HG03558 (cell line): Measurements from ENCODE around the gene SLC44A4.
A peak's percentile ranks its signal among the peaks of the same experiment; 100 is the strongest.
"Not testable (repeated sequence)": the region's sequence is repeated elsewhere in the genome, so short reads cannot be mapped to it uniquely, and the experiment has no call there.

ENCODE experiments used
- ATAC-seq: cut with Tn5 transposase; IDR thresholded peaks from one replicate; pipeline ENCODE4 v1.9.1; 2021; ENCODE audit warnings: moderate number of reproducible peaks; ENCODE audit not compliant: unreplicated experiment; ENCODE audit errors: extremely low read depth

The SLC44A4 gene

GRCh38 chr6:31836047-31836473, 42.7 kb downstream of the SLC44A4 start:
- ATAC-seq = no peak

- ATAC-seq = no peak
Measured at GRCh38 chr6:31834367-31835250, 44.2 kb downstream of the SLC44A4 start.

GRCh38 chr6:31831350-31832215, 47.2 kb downstream of the SLC44A4 start:
- no peak for ATAC-seq

GRCh38 chr6:31830886-31831335, 47.9 kb downstream of the SLC44A4 start:
- no peak for ATAC-seq

GRCh38 chr6:31829633-31830283, 49.0 kb downstream of the SLC44A4 start:
- no peak for ATAC-seq

- peak; percentile 30 for ATAC-seq
Measured at GRCh38 chr6:31827286-31828079, 51.3 kb downstream of the SLC44A4 start, which contains the start of gene HSPA1B. HSPA1B (plus strand) TSS chr6:31827738; CDS start chr6:31827951, 213 bp downstream.

- ATAC-seq = no peak
Measured at GRCh38 chr6:31826793-31827285, 52.0 kb downstream of the SLC44A4 start.

- ATAC-seq = no peak
Measured at GRCh38 chr6:31825553-31825952, 53.2 kb downstream of the SLC44A4 start.

- not testable (repeated sequence) for ATAC-seq
Measured at GRCh38 chr6:31823592-31824196, 55.1 kb downstream of the SLC44A4 start.

- ATAC-seq = no peak
Measured at GRCh38 chr6:31822036-31822821, 56.6 kb downstream of the SLC44A4 start.

- ATAC-seq = no peak
Measured at GRCh38 chr6:31821301-31822035, 57.3 kb downstream of the SLC44A4 start.

- ATAC-seq = not testable (repeated sequence)
Measured at GRCh38 chr6:31820399-31820798, 58.4 kb downstream of the SLC44A4 start.

- no peak for ATAC-seq
Measured at GRCh38 chr6:31819871-31820299, 58.9 kb downstream of the SLC44A4 start.

GRCh38 chr6:31817929-31818511, 60.8 kb downstream of the SLC44A4 start:
- not testable (repeated sequence) for ATAC-seq

- ATAC-seq = not testable (repeated sequence)
Measured at GRCh38 chr6:31817133-31817928, 61.5 kb downstream of the SLC44A4 start.
